Measurements from ENCODE around the gene ERCC5. TPM values are rescaled to one million over a fixed set of nuclear protein-coding genes. Genes with fewer than 3 reads are reported as not detected.

The ERCC5 gene
- total RNA-seq, 1 experiment from 2014 or later: 24.4 TPM

GRCh38 chr13:102825400-102825799 lies 20.4 kb upstream of the ERCC5 start:
- Histone ChIP-seq H3K4me3 (ENCODE audit: insufficient read depth, low read depth, low read length) (no peak overlapping the region), H3K27me3 (ENCODE audit: control insufficient read depth, insufficient read depth, low read length) (no peaks in the 10 kb centered on the region), H3K36me3 (replicated peaks; ENCODE audit: control insufficient read depth, insufficient read depth, low read length) (no peaks in the 10 kb centered on the region; the same call in 1 of the 2 replicates)
- DNase-seq: no peak

- no peaks in the 10 kb centered on the region; the same call in 1 of the 2 replicates for H3K36me3 ChIP-seq (replicated peaks; ENCODE audit: control insufficient read depth, insufficient read depth, low read length)
- H3K4me3 ChIP-seq (ENCODE audit: insufficient read depth, low read depth, low read length): no peak overlapping the region
- peak; percentile 13 for DNase-seq
- no peaks in the 10 kb centered on the region for H3K27me3 ChIP-seq (ENCODE audit: control insufficient read depth, insufficient read depth, low read length)
Observed at GRCh38 chr13:102825921-102826706, 19.7 kb upstream of the ERCC5 start.

- DNase-seq: no peak
- Histone ChIP-seq H3K4me3 (ENCODE audit: insufficient read depth, low read depth, low read length) (no peak overlapping the region), H3K36me3 (replicated peaks; ENCODE audit: control insufficient read depth, insufficient read depth, low read length) (no peaks in the 10 kb centered on the region)
Observed at GRCh38 chr13:102830646-102831045, 15.2 kb upstream of the ERCC5 start.

GRCh38 chr13:102836471-102836870 lies 9.4 kb upstream of the ERCC5 start:
- no peaks in the 10 kb centered on the region for H3K36me3 ChIP-seq (replicated peaks; ENCODE audit: control insufficient read depth, insufficient read depth, low read length)
- H3K4me3 ChIP-seq (ENCODE audit: insufficient read depth, low read depth, low read length): no peak overlapping the region
- no peak for DNase-seq
- H3K27me3 ChIP-seq (ENCODE audit: control insufficient read depth, insufficient read depth, low read length): no peaks in the 10 kb centered on the region

More at GRCh38 chr13:102830646-102831045, 15.2 kb upstream of the ERCC5 start:
- no peaks in the 10 kb centered on the region for H3K27me3 ChIP-seq (ENCODE audit: control insufficient read depth, insufficient read depth, low read length)

GRCh38 chr13:102838273-102838672 lies 7.6 kb upstream of the ERCC5 start:
- no peaks in the 10 kb centered on the region for H3K36me3 ChIP-seq (replicated peaks; ENCODE audit: control insufficient read depth, insufficient read depth, low read length)
- no peaks in the 10 kb centered on the region for H3K27me3 ChIP-seq (ENCODE audit: control insufficient read depth, insufficient read depth, low read length)
- no peak for DNase-seq
- H3K4me3 ChIP-seq (ENCODE audit: insufficient read depth, low read depth, low read length): no peak overlapping the region

- no peak overlapping the region for H3K4me3 ChIP-seq (ENCODE audit: insufficient read depth, low read depth, low read length)
- DNase-seq: no peak
- H3K27me3 ChIP-seq (ENCODE audit: control insufficient read depth, insufficient read depth, low read length): no peaks in the 10 kb centered on the region
- H3K36me3 ChIP-seq (replicated peaks; ENCODE audit: control insufficient read depth, insufficient read depth, low read length): no peaks in the 10 kb centered on the region
Observed at GRCh38 chr13:102838982-102839381, 6.8 kb upstream of the ERCC5 start.

- Histone ChIP-seq H3K27me3 (ENCODE audit: control insufficient read depth, insufficient read depth, low read length) (no peaks in the 10 kb centered on the region), H3K36me3 (replicated peaks; ENCODE audit: control insufficient read depth, insufficient read depth, low read length) (no peaks in the 10 kb centered on the region), H3K4me3 (ENCODE audit: insufficient read depth, low read depth, low read length) (no peak overlapping the region)
- DNase-seq: no peak
Observed at GRCh38 chr13:102839462-102839861, 6.4 kb upstream of the ERCC5 start.

- no peaks in the 10 kb centered on the region for H3K36me3 ChIP-seq (replicated peaks; ENCODE audit: control insufficient read depth, insufficient read depth, low read length)
- H3K4me3 ChIP-seq (ENCODE audit: insufficient read depth, low read depth, low read length): peak overlapping the region; percentile 85
- no peaks in the 10 kb centered on the region for H3K27me3 ChIP-seq (ENCODE audit: control insufficient read depth, insufficient read depth, low read length)
- no peak for DNase-seq
Observed at GRCh38 chr13:102845289-102845629, 573 bp upstream of the ERCC5 start.

- peak overlapping the region; percentile 85 for H3K4me3 ChIP-seq (ENCODE audit: insufficient read depth, low read depth, low read length)
- no peak for DNase-seq
- no peaks in the 10 kb centered on the region for H3K27me3 ChIP-seq (ENCODE audit: control insufficient read depth, insufficient read depth, low read length)
- H3K36me3 ChIP-seq (replicated peaks; ENCODE audit: control insufficient read depth, insufficient read depth, low read length): no peaks in the 10 kb centered on the region
Observed at GRCh38 chr13:102846261-102847015, 606 bp downstream of the ERCC5 start.

- Histone ChIP-seq H3K27me3 (ENCODE audit: control insufficient read depth, insufficient read depth, low read length) (no peaks in the 10 kb centered on the region), H3K4me3 (ENCODE audit: insufficient read depth, low read depth, low read length) (peak overlapping the region; percentile 85; the same call in 1 of the 2 replicates), H3K36me3 (replicated peaks; ENCODE audit: control insufficient read depth, insufficient read depth, low read length) (no peaks in the 10 kb centered on the region)
- no peak for DNase-seq
Observed at GRCh38 chr13:102847272-102848234, 1.7 kb downstream of the ERCC5 start.

GRCh38 chr13:102848956-102849355 lies 3.1 kb downstream of the ERCC5 start:
- Histone ChIP-seq H3K36me3 (replicated peaks; ENCODE audit: control insufficient read depth, insufficient read depth, low read length) (no peaks in the 10 kb centered on the region), H3K4me3 (ENCODE audit: insufficient read depth, low read depth, low read length) (no peak overlapping the region), H3K27me3 (ENCODE audit: control insufficient read depth, insufficient read depth, low read length) (no peaks in the 10 kb centered on the region)
- no peak for DNase-seq

- DNase-seq: no peak
- peaks cover 2% of the 10 kb centered on the region; the same call in 1 of the 2 replicates for H3K36me3 ChIP-seq (replicated peaks; ENCODE audit: control insufficient read depth, insufficient read depth, low read length)
- H3K27me3 ChIP-seq (ENCODE audit: control insufficient read depth, insufficient read depth, low read length): no peaks in the 10 kb centered on the region
- H3K4me3 ChIP-seq (ENCODE audit: insufficient read depth, low read depth, low read length): no peak overlapping the region
Observed at GRCh38 chr13:102852556-102852955, 6.7 kb downstream of the ERCC5 start.

- peaks cover 5% of the 10 kb centered on the region for H3K36me3 ChIP-seq (replicated peaks; ENCODE audit: control insufficient read depth, insufficient read depth, low read length)
- DNase-seq: no peak
Observed at GRCh38 chr13:102854675-102855074, 8.8 kb downstream of the ERCC5 start.

GRCh38 chr13:102856557-102856956 lies 10.7 kb downstream of the ERCC5 start:
- no peak overlapping the region for H3K4me3 ChIP-seq (ENCODE audit: insufficient read depth, low read depth, low read length)
- no peaks in the 10 kb centered on the region for H3K27me3 ChIP-seq (ENCODE audit: control insufficient read depth, insufficient read depth, low read length)
- H3K36me3 ChIP-seq (replicated peaks; ENCODE audit: control insufficient read depth, insufficient read depth, low read length): peaks cover 5% of the 10 kb centered on the region
- no peak for DNase-seq

More at GRCh38 chr13:102854675-102855074, 8.8 kb downstream of the ERCC5 start:
- Histone ChIP-seq H3K27me3 (ENCODE audit: control insufficient read depth, insufficient read depth, low read length) (no peaks in the 10 kb centered on the region), H3K4me3 (ENCODE audit: insufficient read depth, low read depth, low read length) (no peak overlapping the region)
